HL-60 (cell line): ENCODE results near the gene PLPP2.

Source experiments
- DNase-seq, 2 experiments: peaks; one replicate each; pipeline ENCODE4 v3.0.0-alpha.2; 2010 to 2020; ENCODE audit warnings: low read depth in 1 of 2, low spot score in 1 of 2
- H3K27ac ChIP-seq: fragments of 250-450 bp; sonication (Bioruptor Pico); replicated peaks from 2 replicates; pipeline ENCODE4 v1.5.1; 2020; ENCODE audit warnings: mild to moderate bottlenecking, moderate library complexity
- H3K27me3 ChIP-seq: fragments of 250-450 bp; sonication (Bioruptor Pico); 2 replicates; pipeline ENCODE4 v1.5.1; 2021; ENCODE audit warnings: mild to moderate bottlenecking, moderate library complexity; ENCODE audit not compliant: insufficient read depth, poor library complexity, severe bottlenecking
- H3K4me3 ChIP-seq: replicated peaks from 2 replicates; pipeline ENCODE4 v1.5.1; 2011; ENCODE audit warnings: mild to moderate bottlenecking, control low read depth, low read length; ENCODE audit not compliant: insufficient read depth
- CTCF ChIP-seq: IDR thresholded peaks from one replicate; pipeline ENCODE4 v1.5.1; 2011; ENCODE audit warnings: low read length, control low read depth, inconsistent platforms; ENCODE audit not compliant: insufficient read depth
- GABPA ChIP-seq: IDR thresholded peaks from 2 replicates; pipeline ENCODE4 v1.6.1; 2012; ENCODE audit warnings: low read depth
- POLR2AphosphoS5 ChIP-seq: IDR thresholded peaks from 2 replicates; pipeline ENCODE4 v1.6.1; 2012; ENCODE audit warnings: low read depth
- REST ChIP-seq: IDR thresholded peaks from 2 replicates; pipeline ENCODE4 v1.6.1; 2012; ENCODE audit warnings: low read depth; ENCODE audit not compliant: insufficient replicate concordance
- SPI1 ChIP-seq: IDR thresholded peaks from 2 replicates; pipeline ENCODE4 v1.6.1; 2012; ENCODE audit warnings: low read depth, mild to moderate bottlenecking, borderline replicate concordance

PLPP2 gene

GRCh38 chr19:310781-311496, 19.7 kb upstream of the PLPP2 start:
- no peak for TF ChIP-seq CTCF
- TF ChIP-seq REST = no peak
- TF ChIP-seq GABPA = no peak
- TF ChIP-seq SPI1 = no peak
- TF ChIP-seq POLR2AphosphoS5 = no peak
- H3K27ac ChIP-seq = no peak overlapping the region
- DNase-seq = no peak
- H3K27me3 ChIP-seq = no peaks in the 10 kb centered on the region
- no peak overlapping the region for H3K4me3 ChIP-seq

GRCh38 chr19:310141-310651, 19.0 kb upstream of the PLPP2 start:
- H3K4me3 ChIP-seq = no peak overlapping the region
- no peaks in the 10 kb centered on the region for H3K27me3 ChIP-seq
- no peak overlapping the region for H3K27ac ChIP-seq
- DNase-seq = no peak
- TF ChIP-seq GABPA (no peak), REST (no peak), POLR2AphosphoS5 (no peak), SPI1 (no peak), CTCF (no peak)

GRCh38 chr19:309206-309565, 18.0 kb upstream of the PLPP2 start:
- Histone ChIP-seq H3K4me3 (no peak overlapping the region), H3K27ac (no peak overlapping the region), H3K27me3 (no peaks in the 10 kb centered on the region)
- TF ChIP-seq POLR2AphosphoS5 (no peak), REST (no peak), SPI1 (no peak), CTCF (no peak), GABPA (no peak)
- DNase-seq = no peak
